ENCODE measurements around the gene TFCP2L1.

The TFCP2L1 gene

GRCh38 chr2:121217627-121218026 is 67.4 kb downstream of the TFCP2L1 start:
- H3K4me3 ChIP-seq (ENCODE audit: low read length): no peak overlapping the region
- TF ChIP-seq ZNF274 (IDR thresholded peaks at IDR 0.05; ENCODE audit: low read depth, low read length): no peak

- H3K4me3 ChIP-seq (ENCODE audit: low read length): no peak overlapping the region
- TF ChIP-seq ZNF274 (IDR thresholded peaks at IDR 0.05; ENCODE audit: low read depth, low read length): no peak
These were observed 70.7 kb downstream of the TFCP2L1 start for GRCh38 chr2:121214296-121214695.

GRCh38 chr2:121213386-121213785 is 71.6 kb downstream of the TFCP2L1 start:
- no peak for TF ChIP-seq ZNF274 (IDR thresholded peaks at IDR 0.05; ENCODE audit: low read depth, low read length)
- no peak overlapping the region for H3K4me3 ChIP-seq (ENCODE audit: low read length)

- H3K4me3 ChIP-seq (ENCODE audit: low read length): no peak overlapping the region
- no peak for TF ChIP-seq ZNF274 (IDR thresholded peaks at IDR 0.05; ENCODE audit: low read depth, low read length)
These were observed 72.2 kb downstream of the TFCP2L1 start for GRCh38 chr2:121212661-121213325.

- TF ChIP-seq ZNF274 (IDR thresholded peaks at IDR 0.05; ENCODE audit: low read depth, low read length): no peak
- H3K4me3 ChIP-seq (ENCODE audit: low read length): no peak overlapping the region
These were observed 73.3 kb downstream of the TFCP2L1 start for GRCh38 chr2:121211689-121212151.

- TF ChIP-seq ZNF274 (IDR thresholded peaks at IDR 0.05; ENCODE audit: low read depth, low read length): no peak
- H3K4me3 ChIP-seq (ENCODE audit: low read length): no peak overlapping the region
These were observed 73.8 kb downstream of the TFCP2L1 start for GRCh38 chr2:121211251-121211650.

GRCh38 chr2:121210691-121211090 is 74.3 kb downstream of the TFCP2L1 start:
- TF ChIP-seq ZNF274 (IDR thresholded peaks at IDR 0.05; ENCODE audit: low read depth, low read length): no peak
- no peak overlapping the region for H3K4me3 ChIP-seq (ENCODE audit: low read length)

GRCh38 chr2:121209014-121209610 is 75.9 kb downstream of the TFCP2L1 start:
- no peak overlapping the region for H3K4me3 ChIP-seq (ENCODE audit: low read length)
- TF ChIP-seq ZNF274 (IDR thresholded peaks at IDR 0.05; ENCODE audit: low read depth, low read length): no peak

GRCh38 chr2:121207494-121207893 is 77.5 kb downstream of the TFCP2L1 start:
- TF ChIP-seq ZNF274 (IDR thresholded peaks at IDR 0.05; ENCODE audit: low read depth, low read length): no peak
- H3K4me3 ChIP-seq (ENCODE audit: low read length): no peak overlapping the region

- no peak overlapping the region for H3K4me3 ChIP-seq (ENCODE audit: low read length)
- no peak for TF ChIP-seq ZNF274 (IDR thresholded peaks at IDR 0.05; ENCODE audit: low read depth, low read length)
These were observed 79.6 kb downstream of the TFCP2L1 start for GRCh38 chr2:121205321-121205942.

GRCh38 chr2:121203591-121204249 is 81.3 kb downstream of the TFCP2L1 start:
- TF ChIP-seq ZNF274 (IDR thresholded peaks at IDR 0.05; ENCODE audit: low read depth, low read length): no peak
- no peak overlapping the region for H3K4me3 ChIP-seq (ENCODE audit: low read length)

GRCh38 chr2:121202541-121203310 is 82.3 kb downstream of the TFCP2L1 start:
- H3K4me3 ChIP-seq (ENCODE audit: low read length): no peak overlapping the region
- TF ChIP-seq ZNF274 (IDR thresholded peaks at IDR 0.05; ENCODE audit: low read depth, low read length): no peak

- no peak overlapping the region for H3K4me3 ChIP-seq (ENCODE audit: low read length)
- no peak for TF ChIP-seq ZNF274 (IDR thresholded peaks at IDR 0.05; ENCODE audit: low read depth, low read length)
These were observed 83.2 kb downstream of the TFCP2L1 start for GRCh38 chr2:121201796-121202195.

Measured in GM08714 (cell line).